Smooth muscle cell (in vitro differentiated cells): Measurements from ENCODE around the gene ADGB. TPM values are rescaled to one million over a fixed set of nuclear protein-coding genes. Genes with fewer than 3 reads are reported as not detected.

Experiments
- DNase-seq: peaks from one replicate; lab custom pipeline; 2025; ENCODE audit not compliant: unreplicated experiment; lab: John Stamatoyannopoulos, UW
- H2AFZ ChIP-seq: fragments of 200-600 bp; sonication (generic); 2 replicates; pipeline ENCODE4 v1.6.0; 2016; ENCODE audit warnings: antibody characterized with exemption, low read depth, mild to moderate bottlenecking
- H3F3A ChIP-seq: fragments of 200-600 bp; sonication (generic); 2 replicates; pipeline ENCODE4 v1.6.0; 2017; ENCODE audit warnings: antibody characterized with exemption, low read depth
- H3K27ac ChIP-seq: fragments of 200-600 bp; sonication (generic); 2 replicates; pipeline ENCODE4 v1.5.1; 2016; ENCODE audit warnings: low read depth, mild to moderate bottlenecking
- H3K27me3 ChIP-seq: fragments of 200-600 bp; sonication (generic); 2 replicates; pipeline ENCODE4 v1.6.1; 2016; ENCODE audit warnings: low read depth, mild to moderate bottlenecking
- H3K36me3 ChIP-seq: fragments of 200-600 bp; sonication (generic); 2 replicates; pipeline ENCODE4 v1.5.1; 2016; ENCODE audit warnings: low read depth
- H3K4me1 ChIP-seq: fragments of 200-600 bp; sonication (generic); 2 replicates; pipeline ENCODE4 v1.5.1; 2016; ENCODE audit warnings: low read depth
- H3K4me2 ChIP-seq: fragments of 200-600 bp; sonication (generic); 2 replicates; pipeline ENCODE4 v1.6.0; 2016; ENCODE audit warnings: mild to moderate bottlenecking
- H3K4me3 ChIP-seq: fragments of 200-600 bp; sonication (generic); 2 replicates; pipeline ENCODE4 v1.5.1; 2016; ENCODE audit warnings: mild to moderate bottlenecking
- H3K79me2 ChIP-seq: fragments of 200-600 bp; sonication (generic); 2 replicates; pipeline ENCODE4 v1.6.0; 2016; ENCODE audit warnings: low read depth, mild to moderate bottlenecking
- H3K9ac ChIP-seq: fragments of 200-600 bp; sonication (generic); 2 replicates; pipeline ENCODE4 v1.6.0; 2016; ENCODE audit warnings: low read depth
- H3K9me3 ChIP-seq: fragments of 200-600 bp; sonication (generic); replicated peaks from 2 replicates; pipeline ENCODE4 v1.5.1; 2016; ENCODE audit warnings: low read depth
- H4K20me1 ChIP-seq: fragments of 200-600 bp; sonication (generic); 2 replicates; pipeline ENCODE4 v1.6.0; 2016; ENCODE audit warnings: low read depth
- CTCF ChIP-seq: fragments of 200-600 bp; sonication (generic); IDR thresholded peaks from 2 replicates; pipeline ENCODE4 v1.5.1; 2017; ENCODE audit warnings: borderline replicate concordance, mild to moderate bottlenecking, antibody characterized with exemption; ENCODE audit not compliant: insufficient read depth, poor library complexity, severe bottlenecking
- WGBS: methylation state at CpG from one replicate; pipeline ENCODE4 v1.1.7; 2016; ENCODE audit warnings: low lambda C conversion rate; 5-methylcytosine and 5-hydroxymethylcytosine counted together
- polyA plus RNA-seq: library from polyadenylated mRNA; unstranded; fragments of >200 nt; fragmentation: Nextera tagmentation; extraction: Ambion mirVana; gene quantifications from 2 replicates; pipeline ENCODE4 v1.2.1, GENCODE V29; 2016
- total RNA-seq: library from RNA; depleted of rRNA; stranded (reverse); fragments of >200 nt; gene quantifications from 2 replicates; pipeline ENCODE4 v1.2.3, GENCODE V29; 2014

The ADGB gene
- total and polyA plus RNA-seq, 2 experiments from 2014 or later = 1.1 to 3.1 TPM

- no peaks in the 10 kb centered on the region for H3K36me3 ChIP-seq
- no peak overlapping the region for H3K4me2 ChIP-seq
- no peaks in the 10 kb centered on the region for H3F3A ChIP-seq
- H4K20me1 ChIP-seq = no peaks in the 10 kb centered on the region
- no peaks in the 10 kb centered on the region for H3K79me2 ChIP-seq
- no peak overlapping the region for H3K9ac ChIP-seq
- no peak for TF ChIP-seq CTCF
- H3K4me1 ChIP-seq = no peaks in the 10 kb centered on the region
- no peak for DNase-seq
- H3K4me3 ChIP-seq = no peak overlapping the region
- WGBS = 67% methylated on average over 4 of the region's 4 CpGs
- no peak overlapping the region for H3K27ac ChIP-seq
- H3K27me3 ChIP-seq = no peaks in the 10 kb centered on the region
- no peak overlapping the region for H2AFZ ChIP-seq
- H3K9me3 ChIP-seq = no peaks in the 10 kb centered on the region
Observed at GRCh38 chr6:146827216-146827928, 228.6 kb downstream of the ADGB start.

GRCh38 chr6:146829792-146830565, 231.2 kb downstream of the ADGB start:
- no peaks in the 10 kb centered on the region for H3K27me3 ChIP-seq
- H3K36me3 ChIP-seq = no peaks in the 10 kb centered on the region
- H4K20me1 ChIP-seq = no peaks in the 10 kb centered on the region
- H3K79me2 ChIP-seq = no peaks in the 10 kb centered on the region
- H3K4me2 ChIP-seq = no peak overlapping the region
- WGBS = 100% methylated on average over 1 of the region's 1 CpG
- H3K9ac ChIP-seq = no peak overlapping the region
- H2AFZ ChIP-seq = no peak overlapping the region
- no peaks in the 10 kb centered on the region for H3F3A ChIP-seq
- no peak overlapping the region for H3K4me3 ChIP-seq
- no peak overlapping the region for H3K27ac ChIP-seq
- no peak for DNase-seq
- no peak for TF ChIP-seq CTCF
- H3K9me3 ChIP-seq = no peaks in the 10 kb centered on the region
- no peaks in the 10 kb centered on the region for H3K4me1 ChIP-seq

- no peak for DNase-seq
- H3K9ac ChIP-seq = no peak overlapping the region
- no peak overlapping the region for H3K27ac ChIP-seq
- no peak for TF ChIP-seq CTCF
- H3F3A ChIP-seq = no peaks in the 10 kb centered on the region
- no peaks in the 10 kb centered on the region for H3K9me3 ChIP-seq
- WGBS = 89% methylated on average over 3 of the region's 3 CpGs
- H3K4me3 ChIP-seq = no peak overlapping the region
- H2AFZ ChIP-seq = no peak overlapping the region
- no peaks in the 10 kb centered on the region for H3K79me2 ChIP-seq
- H4K20me1 ChIP-seq = no peaks in the 10 kb centered on the region
- no peaks in the 10 kb centered on the region for H3K36me3 ChIP-seq
- no peaks in the 10 kb centered on the region for H3K4me1 ChIP-seq
- H3K27me3 ChIP-seq = no peaks in the 10 kb centered on the region
- H3K4me2 ChIP-seq = no peak overlapping the region
Observed at GRCh38 chr6:146833157-146833556, 234.4 kb downstream of the ADGB start.
